ENCODE results near the gene SCNN1A. TPM values are rescaled to one million over a fixed set of nuclear protein-coding genes. Genes with fewer than 3 reads are reported as not detected.

SCNN1A gene
- total and polyA plus RNA-seq, 2 of the 4 experiments (the other 2 are of a cell fraction) = 0.41 TPM; not detected in 1

DNA sequence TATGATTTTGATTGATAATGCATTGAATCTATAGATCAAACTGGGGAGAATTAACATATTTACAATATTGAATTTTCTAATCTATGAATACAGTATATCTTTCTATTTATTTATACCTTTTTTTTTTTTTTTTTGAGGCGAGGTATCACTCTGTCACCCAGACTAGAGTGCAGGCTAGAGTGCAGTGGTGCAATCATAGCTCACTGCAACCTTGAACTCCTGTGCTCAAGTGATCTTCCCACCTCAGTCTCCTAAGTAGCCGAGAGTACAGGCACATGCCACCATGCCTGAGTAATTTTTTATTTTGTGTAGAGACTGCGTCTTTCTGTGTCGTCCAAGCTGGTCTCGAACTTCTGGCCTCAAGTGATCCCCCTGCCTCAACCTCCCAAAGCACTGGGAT is 29.0 kb upstream of the SCNN1A start:
- Histone ChIP-seq H3K4me1 (ENCODE audit: control insufficient read depth, insufficient read depth, low read length) (no peaks in the 10 kb centered on the region), H3K27me3 (ENCODE audit: control insufficient read depth, insufficient read depth, low read length) (no peaks in the 10 kb centered on the region), H3K4ac (ENCODE audit: low read depth, low read length) (no peak overlapping the region), H2AK9ac (replicated peaks; ENCODE audit: low read depth, low read length, poor library complexity) (no peak overlapping the region), H4K20me1 (ENCODE audit: insufficient read depth, low read length) (no peaks in the 10 kb centered on the region), H3K9ac (ENCODE audit: low read depth, low read length) (no peak overlapping the region), H3K9me3 (ENCODE audit: control insufficient read depth, insufficient read depth, low read length) (no peaks in the 10 kb centered on the region), H3K4me3 (ENCODE audit: insufficient read depth, low read depth, low read length) (no peak overlapping the region), H4K5ac (ENCODE audit: low read depth, low read length) (no peak overlapping the region), H3K56ac (ENCODE audit: extremely low read depth, insufficient read depth, low read length) (no peak overlapping the region), H3K23ac (ENCODE audit: low read depth, low read length) (no peak overlapping the region), H3K9me1 (ENCODE audit: insufficient read depth, low read length) (no peaks in the 10 kb centered on the region), H3K79me1 (ENCODE audit: low read depth in 1 of 2, low read length in 2 of 2) (no peaks in the 10 kb centered on the region), H4K8ac (ENCODE audit: low read depth in 2 of 2, low read length in 2 of 2) (no peak overlapping the region), H3K4me2 (ENCODE audit: low read depth, low read length) (no peak overlapping the region), H2BK15ac (ENCODE audit: low read depth, low read length) (no peak overlapping the region), H4K91ac (ENCODE audit: insufficient read depth, low read depth, low read length) (no peak overlapping the region), H3K18ac (ENCODE audit: low read depth, low read length) (no peak overlapping the region), H2BK120ac (ENCODE audit: low read depth, low read length) (no peak overlapping the region), H3K36me3 (ENCODE audit: control insufficient read depth, insufficient read depth, low read length) (no peaks in the 10 kb centered on the region; the same call in 1 of the 2 replicates), H2BK5ac (ENCODE audit: low read depth, low read length, poor library complexity, severe bottlenecking) (no peak overlapping the region), H2AK5ac (ENCODE audit: low read depth, low read length) (no peak overlapping the region), H2BK20ac (ENCODE audit: low read depth, low read length) (no peak overlapping the region), H3K14ac (replicated peaks; ENCODE audit: low read depth, low read length) (no peak overlapping the region), H2AFZ (replicated peaks; ENCODE audit: low read length, poor library complexity) (no peak overlapping the region), H3K27ac (ENCODE audit: insufficient read depth, low read length) (no peak overlapping the region)
- POLR2A ChIA-PET (ENCODE audit: unreplicated experiment) = no interaction called here
- BruUV-seq (replicated peaks) = no TSS peak
- CTCF ChIA-PET = interaction anchor here (0.7 kb wide), 1 partner anchor 10 kb away, joined by 3 read pairs; no protein-coding TSS in a partner anchor
- intact Hi-C loops (cut with micrococcal nuclease) (no loop called here), in situ Hi-C loops (cut with MboI; ENCODE audit: low sequenced_read_pairs) (no loop called here), dilution Hi-C loops (cut with HindIII; ENCODE audit: low sequenced_read_pairs, unreplicated experiment) (no loop called here)
- no CpG with 5 or more reads among the region's 5 CpGs for WGBS, 2 experiments (ENCODE audit: extremely low coverage in 2 of 2, insufficient read length in 1 of 2)
- DNase-seq = no peak
- ATAC-seq (ENCODE audit: low read depth) = no peak
- TF ChIP-seq MAZ (IDR thresholded peaks at IDR 0.05; ENCODE audit: borderline replicate concordance, low read depth, low read length) (no peak), FOS (IDR thresholded peaks at IDR 0.05; ENCODE audit: low read depth, low read length) (no peak), POLR2A (IDR thresholded peaks at IDR 0.05; ENCODE audit: low read depth, low read length) (no peak), RCOR1 (IDR thresholded peaks at IDR 0.05; ENCODE audit: insufficient replicate concordance, low read length) (no peak), RFX5 (IDR thresholded peaks at IDR 0.05; ENCODE audit: low read depth, low read length) (no peak), CHD1 (IDR thresholded peaks at IDR 0.05; ENCODE audit: low read depth, low read length) (no peak), MAFK (IDR thresholded peaks at IDR 0.05; ENCODE audit: low read depth, low read length) (no peak), USF2 (IDR thresholded peaks at IDR 0.05; ENCODE audit: low read depth, low read length) (no peak), NFE2L2 (IDR thresholded peaks at IDR 0.05; ENCODE audit: low read depth, low read length) (no peak), RAD21 (IDR thresholded peaks at IDR 0.05; ENCODE audit: low read length) (no peak), CEBPB (IDR thresholded peaks at IDR 0.05; ENCODE audit: low read depth, low read length) (no peak), SMC3 (IDR thresholded peaks at IDR 0.05; ENCODE audit: low read depth, low read length) (no peak)
- TF ChIP-seq, protein P1, sequence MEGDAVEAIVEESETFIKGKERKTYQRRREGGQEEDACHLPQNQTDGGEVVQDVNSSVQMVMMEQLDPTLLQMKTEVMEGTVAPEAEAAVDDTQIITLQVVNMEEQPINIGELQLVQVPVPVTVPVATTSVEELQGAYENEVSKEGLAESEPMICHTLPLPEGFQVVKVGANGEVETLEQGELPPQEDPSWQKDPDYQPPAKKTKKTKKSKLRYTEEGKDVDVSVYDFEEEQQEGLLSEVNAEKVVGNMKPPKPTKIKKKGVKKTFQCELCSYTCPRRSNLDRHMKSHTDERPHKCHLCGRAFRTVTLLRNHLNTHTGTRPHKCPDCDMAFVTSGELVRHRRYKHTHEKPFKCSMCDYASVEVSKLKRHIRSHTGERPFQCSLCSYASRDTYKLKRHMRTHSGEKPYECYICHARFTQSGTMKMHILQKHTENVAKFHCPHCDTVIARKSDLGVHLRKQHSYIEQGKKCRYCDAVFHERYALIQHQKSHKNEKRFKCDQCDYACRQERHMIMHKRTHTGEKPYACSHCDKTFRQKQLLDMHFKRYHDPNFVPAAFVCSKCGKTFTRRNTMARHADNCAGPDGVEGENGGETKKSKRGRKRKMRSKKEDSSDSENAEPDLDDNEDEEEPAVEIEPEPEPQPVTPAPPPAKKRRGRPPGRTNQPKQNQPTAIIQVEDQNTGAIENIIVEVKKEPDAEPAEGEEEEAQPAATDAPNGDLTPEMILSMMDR (conservative IDR thresholded peaks at IDR 0.05; ENCODE audit: low read depth, low read length) = no peak
- TF ChIP-seq, protein P2, sequence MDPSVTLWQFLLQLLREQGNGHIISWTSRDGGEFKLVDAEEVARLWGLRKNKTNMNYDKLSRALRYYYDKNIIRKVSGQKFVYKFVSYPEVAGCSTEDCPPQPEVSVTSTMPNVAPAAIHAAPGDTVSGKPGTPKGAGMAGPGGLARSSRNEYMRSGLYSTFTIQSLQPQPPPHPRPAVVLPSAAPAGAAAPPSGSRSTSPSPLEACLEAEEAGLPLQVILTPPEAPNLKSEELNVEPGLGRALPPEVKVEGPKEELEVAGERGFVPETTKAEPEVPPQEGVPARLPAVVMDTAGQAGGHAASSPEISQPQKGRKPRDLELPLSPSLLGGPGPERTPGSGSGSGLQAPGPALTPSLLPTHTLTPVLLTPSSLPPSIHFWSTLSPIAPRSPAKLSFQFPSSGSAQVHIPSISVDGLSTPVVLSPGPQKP (IDR thresholded peaks at IDR 0.05; ENCODE audit: borderline replicate concordance, low read depth, low read length) = no peak

All from IMR-90 (cell line).